Measurements from ENCODE around the gene EXOC4. TPM values are rescaled to one million over a fixed set of nuclear protein-coding genes. Genes with fewer than 3 reads are reported as not detected.

Gene EXOC4
- total RNA-seq, 1 donor from 2014 or later = 94.0 TPM

GRCh38 chr7:133808493-133808866 is 555.6 kb downstream of the EXOC4 start:
- Mint-ChIP-seq H3K4me1 (ENCODE audit: unreplicated experiment) (peaks cover 6% of the 10 kb centered on the region), H3K9me3 (ENCODE audit: unreplicated experiment) (no peaks in the 10 kb centered on the region), H3K4me3 (ENCODE audit: unreplicated experiment) (no peak overlapping the region), H3K36me3 (ENCODE audit: low read depth, unreplicated experiment) (no peaks in the 10 kb centered on the region), H3K27me3 (ENCODE audit: unreplicated experiment) (no peaks in the 10 kb centered on the region), H3K27ac (ENCODE audit: unreplicated experiment) (no peak overlapping the region)
- TF ChIP-seq, protein P1, sequence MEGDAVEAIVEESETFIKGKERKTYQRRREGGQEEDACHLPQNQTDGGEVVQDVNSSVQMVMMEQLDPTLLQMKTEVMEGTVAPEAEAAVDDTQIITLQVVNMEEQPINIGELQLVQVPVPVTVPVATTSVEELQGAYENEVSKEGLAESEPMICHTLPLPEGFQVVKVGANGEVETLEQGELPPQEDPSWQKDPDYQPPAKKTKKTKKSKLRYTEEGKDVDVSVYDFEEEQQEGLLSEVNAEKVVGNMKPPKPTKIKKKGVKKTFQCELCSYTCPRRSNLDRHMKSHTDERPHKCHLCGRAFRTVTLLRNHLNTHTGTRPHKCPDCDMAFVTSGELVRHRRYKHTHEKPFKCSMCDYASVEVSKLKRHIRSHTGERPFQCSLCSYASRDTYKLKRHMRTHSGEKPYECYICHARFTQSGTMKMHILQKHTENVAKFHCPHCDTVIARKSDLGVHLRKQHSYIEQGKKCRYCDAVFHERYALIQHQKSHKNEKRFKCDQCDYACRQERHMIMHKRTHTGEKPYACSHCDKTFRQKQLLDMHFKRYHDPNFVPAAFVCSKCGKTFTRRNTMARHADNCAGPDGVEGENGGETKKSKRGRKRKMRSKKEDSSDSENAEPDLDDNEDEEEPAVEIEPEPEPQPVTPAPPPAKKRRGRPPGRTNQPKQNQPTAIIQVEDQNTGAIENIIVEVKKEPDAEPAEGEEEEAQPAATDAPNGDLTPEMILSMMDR (IDR thresholded peaks at IDR 0.05; ENCODE audit: unreplicated experiment) = no peak
- DNase-seq (ENCODE audit: low spot score) = no peak

GRCh38 chr7:133812877-133813276 is 560.0 kb downstream of the EXOC4 start:
- no peak for DNase-seq (ENCODE audit: low spot score)
- no peaks in the 10 kb centered on the region for H3K4me1 Mint-ChIP-seq (ENCODE audit: unreplicated experiment)
- no peaks in the 10 kb centered on the region for H3K9me3 Mint-ChIP-seq (ENCODE audit: unreplicated experiment)
- H3K27me3 Mint-ChIP-seq (ENCODE audit: unreplicated experiment) = no peaks in the 10 kb centered on the region
- TF ChIP-seq, protein P1 (IDR thresholded peaks at IDR 0.05; ENCODE audit: unreplicated experiment) = no peak
- no peak overlapping the region for H3K27ac Mint-ChIP-seq (ENCODE audit: unreplicated experiment)
- no peak overlapping the region for H3K4me3 Mint-ChIP-seq (ENCODE audit: unreplicated experiment)
- H3K36me3 Mint-ChIP-seq (ENCODE audit: low read depth, unreplicated experiment) = no peaks in the 10 kb centered on the region

GRCh38 chr7:133815611-133816210 is 562.8 kb downstream of the EXOC4 start:
- DNase-seq (ENCODE audit: low spot score) = no peak
- H3K27me3 Mint-ChIP-seq (ENCODE audit: unreplicated experiment) = no peaks in the 10 kb centered on the region
- peaks cover 5% of the 10 kb centered on the region for H3K4me1 Mint-ChIP-seq (ENCODE audit: unreplicated experiment)
- no peak overlapping the region for H3K4me3 Mint-ChIP-seq (ENCODE audit: unreplicated experiment)
- TF ChIP-seq, protein P1 (IDR thresholded peaks at IDR 0.05; ENCODE audit: unreplicated experiment) = no peak
- H3K9me3 Mint-ChIP-seq (ENCODE audit: unreplicated experiment) = no peaks in the 10 kb centered on the region
- no peak overlapping the region for H3K27ac Mint-ChIP-seq (ENCODE audit: unreplicated experiment)
- H3K36me3 Mint-ChIP-seq (ENCODE audit: low read depth, unreplicated experiment) = no peaks in the 10 kb centered on the region

GRCh38 chr7:133819695-133820094 is 566.8 kb downstream of the EXOC4 start:
- no peaks in the 10 kb centered on the region for H3K27me3 Mint-ChIP-seq (ENCODE audit: unreplicated experiment)

DNA sequence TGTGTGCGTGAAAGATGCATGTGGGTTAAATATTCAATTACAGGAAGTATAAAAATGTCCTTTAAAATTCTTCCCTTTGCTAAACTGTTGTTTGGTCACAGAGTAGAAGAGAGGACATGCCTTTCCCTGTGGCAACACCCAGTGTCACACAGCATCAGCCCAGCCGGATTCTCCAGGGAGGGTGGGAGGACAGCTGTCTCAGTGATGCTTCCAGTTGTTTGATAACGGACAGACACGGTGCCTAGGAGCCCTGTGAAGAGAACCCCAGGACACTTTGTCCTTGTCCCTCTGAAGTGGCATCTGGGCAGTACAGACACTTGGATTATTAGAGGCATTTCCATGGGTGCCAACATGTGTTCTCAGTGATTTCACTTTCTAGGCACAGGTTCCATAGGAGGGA is 567.7 kb downstream of the EXOC4 start:
- H3K36me3 Mint-ChIP-seq (ENCODE audit: low read depth, unreplicated experiment) = no peaks in the 10 kb centered on the region

More at GRCh38 chr7:133819695-133820094, 566.8 kb downstream of the EXOC4 start:
- no peak overlapping the region for H3K27ac Mint-ChIP-seq (ENCODE audit: unreplicated experiment)
- TF ChIP-seq, protein P1 (IDR thresholded peaks at IDR 0.05; ENCODE audit: unreplicated experiment) = no peak
- no peaks in the 10 kb centered on the region for H3K9me3 Mint-ChIP-seq (ENCODE audit: unreplicated experiment)
- no peak for DNase-seq (ENCODE audit: low spot score)
- H3K4me1 Mint-ChIP-seq (ENCODE audit: unreplicated experiment) = peaks cover 17% of the 10 kb centered on the region
- no peak overlapping the region for H3K4me3 Mint-ChIP-seq (ENCODE audit: unreplicated experiment)
- H3K36me3 Mint-ChIP-seq (ENCODE audit: low read depth, unreplicated experiment) = no peaks in the 10 kb centered on the region

More for the DNA sequence above, 567.7 kb downstream of the EXOC4 start:
- H3K4me1 Mint-ChIP-seq (ENCODE audit: unreplicated experiment) = peaks cover 19% of the 10 kb centered on the region
- H3K4me3 Mint-ChIP-seq (ENCODE audit: unreplicated experiment) = no peak overlapping the region
- H3K9me3 Mint-ChIP-seq (ENCODE audit: unreplicated experiment) = no peaks in the 10 kb centered on the region
- TF ChIP-seq, protein P1 (IDR thresholded peaks at IDR 0.05; ENCODE audit: unreplicated experiment) = no peak
- DNase-seq (ENCODE audit: low spot score) = no peak
- H3K27ac Mint-ChIP-seq (ENCODE audit: unreplicated experiment) = no peak overlapping the region
- H3K27me3 Mint-ChIP-seq (ENCODE audit: unreplicated experiment) = no peaks in the 10 kb centered on the region
